SKM-1 (cell line): ENCODE results near the gene DCXR.

Experiments used
- DNase-seq: peaks from one replicate; lab custom pipeline; 2025; ENCODE audit not compliant: unreplicated experiment; lab: John Stamatoyannopoulos, UW

The DCXR gene

DNA sequence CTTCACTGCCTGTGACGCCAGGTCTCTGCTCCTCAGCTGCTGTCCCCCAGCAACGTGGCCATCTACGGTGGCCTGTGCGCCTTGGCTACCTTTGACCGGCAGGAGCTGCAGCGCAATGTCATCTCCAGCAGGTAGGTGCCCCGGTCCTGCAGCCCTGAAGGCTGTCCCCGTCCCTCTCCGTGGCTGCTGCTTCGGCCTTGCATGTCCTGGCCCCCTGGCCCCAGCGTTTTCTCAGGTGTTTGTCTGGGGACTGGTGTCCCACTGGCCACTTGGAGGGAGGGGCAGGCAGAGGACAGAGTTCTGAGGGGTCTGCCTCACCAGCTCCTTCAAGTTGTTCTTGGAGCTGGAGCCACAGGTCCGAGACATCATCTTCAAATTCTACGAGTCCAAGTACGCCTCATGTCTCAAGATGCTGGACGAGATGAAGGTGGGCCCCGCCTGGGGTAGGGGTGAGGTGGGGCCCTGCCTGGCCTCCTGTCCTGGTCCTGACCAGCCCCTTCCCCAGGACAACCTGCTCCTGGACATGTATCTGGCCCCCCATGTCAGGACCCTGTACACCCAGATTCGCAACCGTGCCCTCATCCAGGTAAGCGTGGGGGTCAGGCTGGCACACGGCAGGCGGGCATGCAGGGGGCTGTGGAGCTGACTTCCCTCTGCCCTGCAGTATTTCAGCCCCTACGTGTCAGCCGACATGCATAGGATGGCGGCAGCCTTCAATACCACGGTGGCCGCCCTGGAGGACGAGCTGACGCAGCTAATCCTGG lies 18.6 kb upstream of the DCXR start:
- no peak for DNase-seq

DNA sequence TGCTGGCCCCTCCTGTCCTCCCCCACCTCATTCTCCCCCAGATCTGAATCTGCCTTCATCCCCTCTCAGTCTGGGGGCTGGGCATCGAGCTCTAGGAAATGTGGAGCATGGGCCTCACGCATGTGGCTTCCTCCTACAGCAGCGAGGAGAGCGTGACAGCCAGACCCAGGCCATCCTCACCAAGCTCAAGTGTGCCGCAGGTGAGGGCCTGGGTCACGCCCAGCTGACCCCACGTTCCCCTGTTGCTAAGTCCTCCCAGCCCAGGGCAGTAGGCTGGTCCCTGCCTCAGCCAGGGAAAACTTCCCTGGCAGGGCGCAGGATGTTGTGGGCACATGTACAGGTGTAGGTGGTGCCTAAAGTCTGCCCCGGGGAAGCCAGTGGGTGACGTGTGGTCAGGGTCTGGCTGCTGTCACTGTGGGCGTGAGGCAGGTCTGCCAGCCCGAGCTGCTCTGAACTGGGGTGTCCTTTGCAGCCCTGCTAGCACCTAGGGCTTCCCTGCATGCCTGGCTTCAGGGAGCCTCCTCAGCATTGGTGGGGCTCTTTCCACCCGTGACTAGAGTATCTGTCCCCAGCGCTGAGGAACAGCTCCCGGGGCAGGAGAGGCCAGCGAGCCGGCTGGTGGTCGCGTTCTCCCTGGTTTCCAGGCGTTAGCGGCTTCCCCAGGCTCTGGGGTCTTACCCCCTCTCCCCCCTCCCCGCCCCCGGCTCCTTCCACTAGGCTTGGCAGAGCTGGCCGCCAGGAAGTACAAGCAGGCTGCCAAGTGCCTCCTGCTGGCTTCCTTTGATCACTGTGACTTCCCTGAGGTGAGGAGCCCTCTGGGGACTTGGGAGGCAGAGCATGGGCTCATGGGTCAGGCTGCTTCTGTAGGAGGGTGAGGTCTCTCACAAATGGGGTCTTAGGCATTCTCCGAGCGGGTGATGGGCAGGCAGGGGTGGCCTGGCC lies 17.8 kb upstream of the DCXR start:
- no peak for DNase-seq

DNA sequence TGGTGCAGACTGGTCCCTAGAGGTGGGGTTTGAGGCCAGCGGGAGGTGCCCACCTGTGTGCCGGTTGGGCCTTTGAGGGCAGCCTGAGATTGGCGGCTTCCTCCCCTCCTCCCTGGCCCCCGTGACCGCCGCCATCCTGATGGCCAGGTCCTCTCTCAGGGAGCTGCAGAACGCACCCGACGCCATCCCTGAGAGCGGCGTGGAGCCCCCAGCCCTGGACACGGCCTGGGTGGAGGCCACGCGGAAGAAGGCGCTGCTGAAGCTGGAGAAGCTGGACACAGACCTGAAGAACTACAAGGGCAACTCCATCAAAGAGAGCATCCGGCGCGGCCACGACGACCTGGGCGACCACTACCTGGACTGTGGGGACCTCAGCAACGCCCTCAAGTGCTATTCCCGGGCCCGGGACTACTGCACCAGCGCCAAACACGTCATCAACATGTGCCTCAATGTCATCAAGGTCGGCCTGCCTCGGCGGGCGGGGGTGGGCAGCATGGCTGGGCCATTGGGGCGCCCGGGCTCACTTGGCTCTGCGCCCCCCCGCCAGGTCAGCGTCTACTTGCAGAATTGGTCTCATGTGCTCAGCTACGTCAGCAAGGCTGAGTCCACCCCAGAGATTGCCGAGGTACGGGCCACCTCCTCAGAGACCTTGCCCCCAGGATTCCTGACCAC lies 17.0 kb upstream of the DCXR start:
- DNase-seq = no peak

DNA sequence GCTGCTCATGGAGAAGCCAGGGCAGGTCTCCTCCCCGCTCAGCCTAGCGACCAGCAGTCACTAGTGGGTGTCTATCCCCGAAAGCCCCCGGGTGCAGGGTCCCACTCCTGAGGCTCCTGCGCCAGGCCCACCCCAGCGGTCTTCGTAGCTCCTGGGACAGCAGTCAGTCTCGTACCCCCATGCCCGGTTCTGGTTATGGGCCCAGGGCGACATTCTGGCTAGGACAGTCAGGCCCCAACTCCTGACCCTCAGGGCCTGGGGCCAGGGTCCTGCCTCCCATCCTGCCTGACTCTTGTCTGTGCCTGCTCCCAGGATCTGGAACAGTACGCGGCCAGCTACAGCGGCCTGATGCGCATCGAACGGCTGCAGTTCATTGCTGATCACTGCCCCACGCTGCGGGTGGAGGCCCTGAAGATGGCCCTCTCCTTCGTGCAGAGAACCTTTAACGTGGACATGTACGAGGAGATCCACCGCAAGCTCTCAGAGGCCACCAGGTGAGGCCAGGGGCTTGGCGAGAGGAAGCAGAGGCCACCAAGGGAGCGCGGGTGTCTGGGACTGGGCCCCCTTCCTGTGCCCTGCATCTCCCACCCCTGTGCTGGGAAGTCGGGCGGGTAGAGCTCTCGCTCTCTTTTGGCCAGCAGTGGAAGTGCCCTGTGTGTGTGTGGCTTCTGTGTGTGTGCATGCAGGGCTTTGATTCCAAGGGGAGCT lies 16.2 kb upstream of the DCXR start:
- no peak for DNase-seq

DNA sequence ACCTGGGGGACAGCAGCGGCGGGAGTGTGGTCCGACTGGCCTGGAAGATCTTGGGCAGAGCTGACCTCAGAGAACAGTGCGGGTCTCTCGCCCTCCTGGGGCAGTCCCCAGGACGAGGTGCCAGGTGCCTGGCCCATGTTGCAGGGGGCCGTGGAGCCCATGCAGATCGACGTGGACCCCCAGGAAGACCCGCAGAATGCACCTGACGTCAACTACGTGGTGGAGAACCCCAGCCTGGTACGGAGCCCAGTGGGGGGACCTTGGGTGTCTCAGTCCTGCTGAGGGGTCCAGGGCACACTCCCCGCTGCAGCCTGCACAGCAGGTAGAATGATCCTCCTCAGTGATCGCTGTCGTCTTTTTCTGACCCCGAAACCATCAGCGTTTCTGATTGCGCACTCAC lies 15.6 kb upstream of the DCXR start:
- DNase-seq = no peak

DNA sequence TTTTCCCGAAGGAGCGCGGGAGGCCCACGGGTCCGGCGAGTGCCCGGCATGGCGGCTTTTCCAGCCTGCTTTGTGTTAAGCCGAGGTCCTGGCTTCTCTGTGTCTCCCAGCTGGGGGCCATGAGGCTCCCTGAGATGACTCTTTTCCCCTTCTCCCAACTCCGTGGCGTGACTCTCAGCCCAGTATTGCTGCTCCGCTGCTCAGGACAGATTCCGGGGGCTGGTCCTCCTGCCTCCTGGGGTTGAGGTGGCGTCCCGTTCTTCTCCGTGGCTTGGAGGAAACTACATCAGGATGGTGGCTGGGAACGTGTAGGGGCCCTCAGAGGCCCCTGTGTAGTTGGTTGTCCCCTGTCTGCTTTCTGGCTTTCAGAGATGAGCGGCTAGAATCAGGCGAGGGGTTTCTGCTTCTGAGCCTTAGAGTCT lies 15.2 kb upstream of the DCXR start:
- no peak for DNase-seq

DNA sequence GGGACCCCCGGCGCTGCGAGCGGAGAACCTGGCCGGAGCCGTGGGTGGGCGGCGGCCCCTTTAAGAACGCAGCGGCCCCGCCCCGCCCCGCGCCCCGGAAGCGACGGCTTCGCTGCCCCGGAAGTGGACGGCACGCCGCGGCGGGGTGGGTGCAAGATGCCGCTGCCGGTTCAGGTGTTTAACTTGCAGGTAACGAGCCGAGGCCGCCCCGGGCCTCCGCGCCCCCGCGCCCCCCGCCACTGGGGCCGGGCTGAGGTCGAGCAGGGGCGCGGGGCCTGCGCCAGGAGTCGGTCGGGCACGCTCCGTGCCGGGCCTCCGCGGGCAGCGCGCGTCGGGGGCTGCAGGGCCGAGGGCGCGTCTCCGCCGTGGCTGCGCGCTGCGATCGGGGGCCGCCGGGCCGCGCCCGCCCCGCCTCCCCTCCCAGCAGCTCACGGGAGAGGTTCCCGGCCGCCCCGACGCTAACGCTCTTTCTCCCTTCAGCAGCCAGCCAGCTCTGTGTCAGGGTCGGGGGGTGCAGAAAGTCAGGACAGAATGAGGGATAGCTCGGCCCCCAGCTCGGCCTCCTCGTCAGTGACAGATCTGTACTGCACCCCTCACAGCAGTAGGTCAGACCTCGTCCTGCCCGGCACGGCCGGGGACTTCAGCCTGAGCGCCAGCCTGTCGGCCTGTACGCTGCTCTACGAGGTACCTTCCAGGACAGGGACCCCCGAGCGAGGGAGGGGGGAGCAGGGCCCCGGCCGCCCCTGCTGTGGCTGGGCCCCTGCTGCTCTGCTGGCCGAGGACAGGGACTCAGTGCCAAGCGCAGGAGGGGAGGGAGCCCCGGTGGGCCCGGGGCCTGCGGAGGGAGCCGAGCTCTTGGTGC lies 14.5 kb upstream of the DCXR start, which contains the start of the genes GPS1 and RFNG:
GPS1 (plus strand) TSS at position 123 of the 862 bp plus-strand sequence; CDS start at position 157, 34 bp downstream.
RFNG (minus strand) TSS at position 36 of the 862 bp plus-strand sequence. CDS start 45 bp downstream, outside the sequence.
- DNase-seq = peak; percentile 43

DNA sequence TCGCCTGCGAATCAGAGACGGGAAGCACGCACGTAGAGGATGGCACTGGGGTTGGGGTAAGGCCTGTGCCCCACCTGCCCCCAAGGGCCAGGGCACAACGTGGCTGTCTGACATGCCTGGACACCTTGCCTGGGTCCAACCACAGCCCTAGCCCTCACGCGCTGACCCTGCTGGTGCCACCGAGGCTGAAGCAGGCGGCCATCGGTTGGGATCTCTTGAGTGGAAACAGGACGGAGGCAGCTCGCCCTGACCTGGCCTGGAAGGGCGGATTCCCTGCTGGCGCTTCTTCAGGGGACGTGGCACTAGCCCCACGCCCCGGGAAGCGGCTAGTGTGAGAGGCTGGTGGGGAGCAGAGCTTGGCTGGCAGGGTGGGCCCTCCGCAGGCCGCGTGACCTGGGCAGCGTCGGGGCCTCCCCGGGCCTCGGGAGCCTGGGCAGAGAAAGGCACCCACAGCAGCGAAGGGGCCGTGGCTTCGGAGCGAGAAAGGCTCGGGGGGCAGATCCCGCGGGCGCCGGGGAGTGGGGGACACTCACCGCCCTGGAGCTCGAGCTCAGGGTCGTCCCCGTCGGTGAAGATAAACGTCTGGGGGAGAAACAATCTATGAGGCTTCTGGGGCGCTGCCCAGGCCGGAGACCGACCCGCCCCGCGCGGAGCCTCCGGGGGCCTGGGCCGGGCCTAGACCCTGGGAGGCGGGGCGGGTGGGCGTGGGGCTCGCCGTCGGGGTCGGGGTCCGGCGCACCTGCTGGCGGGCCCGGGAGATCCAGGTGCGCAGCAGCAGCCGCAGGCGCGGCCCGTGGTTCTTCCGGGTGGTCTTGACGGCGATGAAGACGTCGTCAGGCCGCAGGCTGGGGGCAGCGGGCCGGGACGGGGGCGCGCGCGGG lies 13.5 kb upstream of the DCXR start:
- DNase-seq = no peak

DNA sequence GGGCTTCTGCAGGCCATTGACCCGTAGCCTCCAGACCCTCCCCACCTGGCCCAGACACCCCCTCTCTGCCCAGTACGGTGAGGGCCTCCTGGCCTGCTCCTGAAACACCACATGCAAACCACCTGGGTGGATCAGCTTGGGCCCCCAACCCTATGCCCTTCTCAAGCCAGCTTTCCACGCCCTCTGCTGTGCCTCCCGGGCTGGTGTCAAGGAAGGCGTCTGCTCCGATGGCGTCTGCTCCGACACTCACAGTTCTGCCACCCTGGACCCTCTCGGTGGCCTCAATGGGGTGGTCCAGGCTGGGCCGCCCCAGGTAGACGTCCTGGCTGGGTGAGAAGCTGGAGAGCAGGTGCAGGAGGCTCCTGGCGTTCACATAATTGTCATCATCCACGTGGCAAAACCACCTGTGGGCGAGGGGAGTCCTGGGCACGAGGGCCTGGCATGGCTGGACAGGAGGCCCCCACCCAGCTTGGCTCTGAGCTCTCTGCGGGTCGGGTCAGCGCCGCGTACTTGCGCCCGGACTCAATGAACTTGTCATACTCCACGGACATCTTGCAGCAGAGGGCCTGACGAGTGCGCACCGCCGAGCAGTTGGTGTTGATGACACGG lies 12.8 kb upstream of the DCXR start:
- no peak for DNase-seq

DNA sequence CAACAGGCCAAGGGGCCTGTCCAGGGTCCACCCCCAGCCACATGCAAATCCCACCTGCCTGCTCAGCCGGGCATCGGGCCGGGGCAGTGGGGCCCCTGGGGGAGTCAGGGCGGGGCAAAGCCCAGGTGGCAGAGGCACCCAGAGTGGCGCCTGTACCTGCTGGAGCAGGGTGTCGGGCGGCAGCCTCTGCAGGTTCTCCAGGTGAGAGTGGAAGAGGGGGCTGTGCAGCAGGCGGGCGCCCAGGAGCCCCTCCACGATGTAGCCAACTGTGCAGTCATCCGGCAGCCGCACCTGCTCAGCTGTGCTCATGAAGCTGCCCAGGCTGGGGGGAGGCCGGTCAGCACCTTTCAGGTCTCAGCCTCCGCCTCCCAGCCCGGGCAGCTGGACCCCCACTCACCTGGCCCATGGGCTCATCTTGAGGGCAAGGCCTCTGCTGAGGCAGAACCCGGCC lies 12.0 kb upstream of the DCXR start:
- DNase-seq = no peak

DNA sequence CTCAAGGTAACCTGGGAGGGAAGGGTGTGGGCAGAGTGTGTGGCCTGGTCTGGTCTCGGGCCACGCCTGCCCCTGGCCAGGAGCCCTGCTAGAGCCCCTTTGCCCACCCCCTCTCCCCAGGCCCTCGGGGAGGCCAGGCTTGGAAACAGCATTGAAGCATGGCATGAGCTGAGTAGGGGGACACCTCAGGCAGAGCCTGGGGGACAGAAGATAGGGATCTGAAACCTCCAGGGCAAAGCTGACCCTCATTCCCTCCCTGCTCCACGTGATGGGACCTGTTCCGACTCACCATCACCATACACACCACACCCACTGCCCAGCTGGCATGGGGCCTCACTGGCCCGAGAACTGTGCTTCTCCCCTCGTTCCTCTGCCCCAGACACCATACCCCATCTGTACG lies 11.6 kb upstream of the DCXR start:
- DNase-seq = no peak

DNA sequence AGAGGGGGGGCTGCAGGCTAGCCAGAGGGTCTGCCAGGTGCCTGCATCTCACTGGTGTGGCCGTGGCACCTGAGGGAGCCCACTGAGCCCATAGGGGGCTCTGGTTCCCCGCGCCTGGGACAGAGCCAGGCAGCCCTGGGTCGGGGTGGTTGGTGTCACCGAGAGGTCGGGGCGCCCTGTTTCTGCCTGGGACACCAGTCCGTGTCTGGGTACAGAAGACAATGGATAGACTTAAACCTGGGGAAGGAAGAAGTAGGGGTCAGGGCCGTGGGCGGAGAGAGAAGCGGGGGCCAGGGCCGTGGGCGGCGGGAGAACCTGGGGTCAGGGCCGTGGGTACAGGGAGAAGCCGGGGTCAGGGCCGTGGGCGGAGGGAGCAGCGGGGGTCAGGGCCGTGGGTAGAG lies 11.1 kb upstream of the DCXR start:
- DNase-seq = no peak

DNA sequence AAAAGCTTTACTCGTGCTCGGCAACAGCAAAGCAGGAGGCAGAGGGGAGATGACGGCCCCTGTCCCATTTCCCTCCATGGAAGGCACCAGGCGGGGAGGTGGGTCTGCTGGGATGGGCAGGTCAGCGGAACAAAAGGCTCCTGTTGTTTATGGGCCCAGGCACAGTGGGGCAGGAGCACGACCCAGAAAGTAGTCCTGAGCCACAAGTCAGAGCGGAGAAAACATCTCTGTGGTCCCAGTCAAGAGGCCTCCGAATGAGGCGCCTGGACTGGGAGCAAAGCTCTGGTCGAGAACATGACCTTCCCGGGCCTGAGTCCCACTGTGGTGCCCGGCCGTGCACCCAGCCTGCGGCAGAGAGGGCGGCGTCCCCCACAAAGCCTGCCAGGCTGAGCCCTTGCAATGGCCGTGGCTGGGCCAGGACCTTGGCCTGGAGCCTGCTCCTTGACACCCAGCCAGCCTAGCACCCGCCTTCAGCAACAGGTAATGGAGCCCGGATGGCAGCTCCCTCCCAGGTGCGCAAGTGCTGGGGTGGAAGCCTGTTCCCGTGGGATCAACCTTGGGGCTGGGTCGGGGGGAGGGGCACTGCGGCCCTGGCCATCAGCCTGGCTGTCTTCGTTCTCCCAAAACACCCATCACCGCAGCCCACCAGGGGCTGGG lies 10.5 kb upstream of the DCXR start:
- DNase-seq = no peak

DNA sequence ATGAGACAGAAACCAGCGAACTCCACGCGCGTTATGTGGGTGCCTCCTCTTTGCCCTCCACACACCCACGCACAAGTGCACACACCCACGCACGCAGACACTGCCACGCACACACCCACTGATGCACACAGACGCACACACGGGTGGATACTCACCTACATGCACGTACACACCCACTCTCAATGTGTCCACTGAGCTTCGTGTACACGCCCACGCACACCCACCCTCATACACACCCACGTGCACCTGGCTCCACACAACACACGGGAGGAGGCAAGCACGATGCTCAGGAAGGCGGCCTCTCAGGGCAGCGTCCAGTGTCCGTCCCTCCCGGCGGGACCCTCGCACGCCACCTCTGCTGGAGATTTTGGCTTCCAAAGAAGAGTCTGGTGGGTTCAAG lies 9.9 kb upstream of the DCXR start:
- DNase-seq = no peak

DNA sequence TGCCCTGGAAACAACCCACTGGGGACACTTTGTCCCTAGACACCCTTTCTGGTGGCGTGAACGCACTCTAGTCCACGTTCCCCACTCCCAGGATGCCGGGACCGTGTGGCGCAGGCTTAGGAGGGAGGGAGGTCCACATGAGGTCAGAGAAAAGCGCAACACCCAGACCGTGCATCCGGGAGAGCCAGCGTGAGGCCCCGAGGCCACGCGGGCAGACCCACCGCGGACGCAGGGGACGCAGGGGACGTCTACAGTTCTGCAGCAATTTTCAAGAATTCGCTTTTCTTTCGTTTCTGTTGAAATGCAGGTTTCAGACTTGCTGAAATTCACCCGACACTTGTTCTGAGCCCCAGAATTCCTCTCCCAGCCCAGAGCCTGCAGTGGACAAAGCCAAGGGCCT lies 9.4 kb upstream of the DCXR start:
- DNase-seq = no peak

DNA sequence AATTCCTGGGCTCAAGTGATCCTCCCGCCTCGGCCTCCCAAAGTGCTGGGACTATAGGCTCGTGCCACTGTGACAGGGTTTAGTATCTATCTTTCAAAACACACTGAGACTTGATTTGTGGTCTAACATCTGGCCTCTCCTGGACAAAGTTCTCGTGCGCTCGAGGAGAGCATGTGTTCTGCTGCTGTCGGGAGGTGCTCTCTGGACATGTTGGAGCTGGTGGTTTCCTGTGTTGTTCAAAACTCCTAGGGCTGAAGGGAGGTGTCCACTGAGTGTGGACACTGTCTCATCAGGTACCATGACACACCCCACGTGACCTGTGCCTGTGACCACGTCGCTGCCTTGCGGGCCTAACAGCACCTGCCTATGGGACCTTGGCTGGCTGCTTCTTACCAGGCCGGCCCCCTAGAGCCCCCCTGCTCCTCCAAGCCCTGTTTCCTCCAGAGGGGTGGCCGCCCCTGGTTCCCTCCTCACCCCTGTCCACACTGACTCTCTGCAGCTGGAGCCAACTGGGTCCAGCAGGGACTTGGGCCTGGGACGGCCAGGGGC lies 8.5 kb upstream of the DCXR start:
- no peak for DNase-seq

DNA sequence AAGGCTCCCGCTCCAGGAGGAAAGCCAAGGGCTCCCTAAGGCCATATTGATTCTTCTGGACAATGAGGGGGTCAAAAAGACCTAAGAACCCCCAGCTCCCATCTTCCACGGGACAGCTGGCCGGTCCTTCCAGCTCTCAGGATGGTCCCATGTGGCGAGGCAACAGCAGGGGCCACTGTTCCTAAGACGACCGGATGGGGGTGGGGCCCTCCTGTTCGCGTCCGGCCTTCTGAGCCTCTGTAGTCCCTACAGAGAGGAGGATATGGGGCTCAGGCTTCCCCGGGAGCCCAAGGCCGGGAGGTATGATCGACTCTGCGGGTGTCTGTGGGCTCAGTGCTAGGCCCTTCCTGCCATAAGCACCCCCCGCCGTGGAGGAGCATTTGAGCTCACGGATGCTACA lies 6.0 kb upstream of the DCXR start:
- DNase-seq = no peak

DNA sequence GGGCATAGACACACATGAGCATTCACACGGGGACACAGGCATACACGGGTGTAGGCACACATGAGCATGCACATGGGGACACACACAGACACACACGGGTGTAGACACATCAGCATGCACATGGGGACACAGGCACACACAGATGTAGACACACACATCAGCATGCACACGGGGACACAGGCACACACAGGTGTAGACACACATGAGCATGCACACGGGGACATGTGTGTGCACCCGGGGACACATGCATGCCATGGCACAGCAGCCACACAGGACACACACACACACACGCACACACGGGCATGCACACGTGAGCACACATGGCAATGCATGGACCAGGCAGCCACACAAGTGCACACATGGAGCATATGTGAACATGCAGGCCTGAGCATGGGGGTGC lies 5.2 kb upstream of the DCXR start:
- DNase-seq = no peak
